Gastroesophageal sphincter (tissue), 3 donors: ENCODE data around the gene SLC43A2.

Experiments
- EP300 ChIP-seq: sonication (generic); formaldehyde crosslinking; IDR thresholded peaks from one replicate; pipeline ENCODE4 v1.6.1; 2017; ENCODE audit warnings: antibody characterized with exemption, mild to moderate bottlenecking
- POLR2A ChIP-seq, 2 donors: fragments of 450-650 bp; IDR thresholded peaks; one replicate each; pipeline ENCODE4 v1.6.1; 2017; ENCODE audit warnings: antibody characterized with exemption in 2 of 2, mild to moderate bottlenecking in 2 of 2, moderate library complexity in 1 of 2
- POLR2AphosphoS5 ChIP-seq: sonication (generic); formaldehyde crosslinking; IDR thresholded peaks from one replicate; pipeline ENCODE4 v1.6.1; 2017; ENCODE audit warnings: antibody characterized with exemption
- TF ChIP-seq, protein P1 (sequence below), 4 experiments: fragments of 200-600 bp in 2 of 4; fragments of 450-650 bp in 2 of 4; sonication (generic) in 1 of 4; IDR thresholded peaks; one replicate each; pipeline ENCODE4 v1.5.1; 2017 to 2019; ENCODE audit warnings: antibody characterized with exemption in 4 of 4, mild to moderate bottlenecking in 2 of 4, moderate library complexity in 2 of 4

DNA sequence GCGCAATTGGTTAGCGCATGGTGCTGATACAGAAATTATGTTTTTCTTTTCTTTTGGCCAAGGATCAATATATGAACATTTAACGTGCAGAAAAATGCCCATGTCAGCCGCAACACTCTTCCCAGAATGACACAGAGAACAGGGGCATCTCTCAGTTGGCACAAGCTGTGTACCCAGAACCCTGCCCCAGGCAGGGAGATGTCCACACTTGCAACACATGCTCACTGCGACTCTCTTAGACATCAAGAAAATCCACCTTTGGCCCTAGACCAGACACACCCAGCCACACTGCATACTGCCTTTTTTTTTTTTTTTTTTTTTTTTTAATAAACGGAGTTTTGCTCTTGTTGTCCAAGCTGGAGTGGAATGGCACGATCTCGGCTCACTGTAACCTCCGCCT, 83.0 kb downstream of the SLC43A2 start:
- TF ChIP-seq POLR2AphosphoS5 (no peak), POLR2A (IDR thresholded peaks at IDR 0.05) (no peak), EP300 (no peak)
- TF ChIP-seq, protein P1, sequence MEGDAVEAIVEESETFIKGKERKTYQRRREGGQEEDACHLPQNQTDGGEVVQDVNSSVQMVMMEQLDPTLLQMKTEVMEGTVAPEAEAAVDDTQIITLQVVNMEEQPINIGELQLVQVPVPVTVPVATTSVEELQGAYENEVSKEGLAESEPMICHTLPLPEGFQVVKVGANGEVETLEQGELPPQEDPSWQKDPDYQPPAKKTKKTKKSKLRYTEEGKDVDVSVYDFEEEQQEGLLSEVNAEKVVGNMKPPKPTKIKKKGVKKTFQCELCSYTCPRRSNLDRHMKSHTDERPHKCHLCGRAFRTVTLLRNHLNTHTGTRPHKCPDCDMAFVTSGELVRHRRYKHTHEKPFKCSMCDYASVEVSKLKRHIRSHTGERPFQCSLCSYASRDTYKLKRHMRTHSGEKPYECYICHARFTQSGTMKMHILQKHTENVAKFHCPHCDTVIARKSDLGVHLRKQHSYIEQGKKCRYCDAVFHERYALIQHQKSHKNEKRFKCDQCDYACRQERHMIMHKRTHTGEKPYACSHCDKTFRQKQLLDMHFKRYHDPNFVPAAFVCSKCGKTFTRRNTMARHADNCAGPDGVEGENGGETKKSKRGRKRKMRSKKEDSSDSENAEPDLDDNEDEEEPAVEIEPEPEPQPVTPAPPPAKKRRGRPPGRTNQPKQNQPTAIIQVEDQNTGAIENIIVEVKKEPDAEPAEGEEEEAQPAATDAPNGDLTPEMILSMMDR (IDR thresholded peaks at IDR 0.05) = no peak
